ENCODE measurements around the gene GALNT14. TPM values are rescaled to one million over a fixed set of nuclear protein-coding genes. Genes with fewer than 3 reads are reported as not detected.

Gene GALNT14
- total and polyA plus RNA-seq, 2 donors (not counting 1 experiment from before 2014, with no cell fraction given): 3.1 to 6.2 TPM

DNA sequence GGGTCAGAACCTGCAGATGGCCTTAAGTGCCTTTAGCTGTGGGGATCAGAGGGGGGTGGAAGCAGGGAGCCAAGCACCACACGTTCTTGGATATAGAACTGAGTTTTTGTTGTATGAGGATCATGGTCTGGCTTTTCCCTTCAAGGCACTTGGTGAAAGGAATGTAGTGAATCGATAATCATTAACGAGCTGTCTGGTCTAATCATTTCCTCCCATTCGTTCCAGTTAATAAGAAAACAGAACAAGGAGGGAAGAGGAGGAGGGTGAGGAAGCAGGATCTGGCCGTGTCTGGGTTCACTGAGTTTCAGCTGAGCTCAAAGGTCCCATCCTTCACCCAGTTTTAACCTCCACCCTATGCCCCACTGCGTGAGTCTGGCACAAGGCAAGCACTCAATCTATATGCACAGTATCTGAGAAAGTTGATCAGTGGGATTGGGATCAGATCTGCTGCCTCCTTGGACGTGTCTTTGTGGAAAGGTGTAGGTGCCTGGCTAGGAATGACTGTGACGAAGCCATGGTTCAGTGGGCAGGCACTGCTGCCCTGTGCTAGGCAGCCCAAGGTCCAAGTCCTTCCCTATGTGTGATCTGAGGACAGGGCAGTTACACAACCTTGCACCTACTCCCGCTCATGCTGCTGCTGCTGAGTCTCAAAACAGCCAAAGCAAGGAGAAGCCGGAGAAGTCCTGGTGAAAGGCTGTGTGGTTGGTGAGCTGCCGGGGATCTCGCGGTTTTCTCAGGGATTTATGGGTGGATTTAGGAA is 54.8 kb downstream of the GALNT14 start:
- Histone ChIP-seq H2AFZ (ENCODE audit: insufficient read depth, low read depth, low read length, poor library complexity, severe bottlenecking) (no peak overlapping the region), H3K4me1 (ENCODE audit: control insufficient read depth in 2 of 2, insufficient read depth in 2 of 2, low read length in 2 of 2) (no peaks in the 10 kb centered on the region), H3K27me3 (replicated peaks in 1 of 4; ENCODE audit: control extremely low read depth in 1 of 4, control insufficient read depth in 3 of 4, insufficient read depth in 4 of 4, low read length in 3 of 4) (no peaks in the 10 kb centered on the region), H3K4me2 (replicated peaks; ENCODE audit: low read depth, low read length, poor library complexity, severe bottlenecking) (no peak overlapping the region), H3K9me3 (ENCODE audit: control extremely low read depth in 1 of 3, control insufficient read depth in 2 of 3, insufficient read depth in 1 of 3, low read length in 2 of 3) (no peaks in the 10 kb centered on the region), H4K20me1 (ENCODE audit: control insufficient read depth, insufficient read depth, low read length, poor library complexity, severe bottlenecking) (no peaks in the 10 kb centered on the region), H3K4me3 (ENCODE audit: control extremely low read depth in 1 of 5, extremely low read depth in 1 of 5, insufficient read depth in 1 of 5, low read depth in 2 of 5, low read length in 4 of 5) (no peak overlapping the region), H3K9ac (ENCODE audit: low read length) (no peak overlapping the region), H3K79me2 (ENCODE audit: control insufficient read depth, insufficient read depth, low read length) (no peaks in the 10 kb centered on the region), H3K36me3 (replicated peaks in 1 of 2; ENCODE audit: control extremely low read depth in 1 of 2, control insufficient read depth in 1 of 2, extremely low read depth in 1 of 2, insufficient read depth in 2 of 2, low read length in 1 of 2) (no peaks in the 10 kb centered on the region), H3K27ac (ENCODE audit: low read length in 2 of 2) (no peak overlapping the region)
- no peak for DNase-seq
- intact Hi-C loops (cut with micrococcal nuclease): no loop called here
- Mint-ChIP-seq H3K4me3 (no peak overlapping the region), H3K27me3 (no peaks in the 10 kb centered on the region), H3K4me1 (no peaks in the 10 kb centered on the region), H3K27ac (no peak overlapping the region), H3K9me3 (ENCODE audit: insufficient read depth) (no peaks in the 10 kb centered on the region)
- POLR2A ChIA-PET: no interaction called here
- ATAC-seq (ENCODE audit: low read depth): no peak
- WGBS (ENCODE audit: insufficient coverage): 96% methylated on average over 5 of the region's 13 CpGs
- TF ChIP-seq, protein P1, sequence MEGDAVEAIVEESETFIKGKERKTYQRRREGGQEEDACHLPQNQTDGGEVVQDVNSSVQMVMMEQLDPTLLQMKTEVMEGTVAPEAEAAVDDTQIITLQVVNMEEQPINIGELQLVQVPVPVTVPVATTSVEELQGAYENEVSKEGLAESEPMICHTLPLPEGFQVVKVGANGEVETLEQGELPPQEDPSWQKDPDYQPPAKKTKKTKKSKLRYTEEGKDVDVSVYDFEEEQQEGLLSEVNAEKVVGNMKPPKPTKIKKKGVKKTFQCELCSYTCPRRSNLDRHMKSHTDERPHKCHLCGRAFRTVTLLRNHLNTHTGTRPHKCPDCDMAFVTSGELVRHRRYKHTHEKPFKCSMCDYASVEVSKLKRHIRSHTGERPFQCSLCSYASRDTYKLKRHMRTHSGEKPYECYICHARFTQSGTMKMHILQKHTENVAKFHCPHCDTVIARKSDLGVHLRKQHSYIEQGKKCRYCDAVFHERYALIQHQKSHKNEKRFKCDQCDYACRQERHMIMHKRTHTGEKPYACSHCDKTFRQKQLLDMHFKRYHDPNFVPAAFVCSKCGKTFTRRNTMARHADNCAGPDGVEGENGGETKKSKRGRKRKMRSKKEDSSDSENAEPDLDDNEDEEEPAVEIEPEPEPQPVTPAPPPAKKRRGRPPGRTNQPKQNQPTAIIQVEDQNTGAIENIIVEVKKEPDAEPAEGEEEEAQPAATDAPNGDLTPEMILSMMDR (IDR thresholded peaks at IDR 0.05): no peak
- TF ChIP-seq EZH2 (IDR thresholded peaks at IDR 0.05; ENCODE audit: borderline replicate concordance, insufficient read depth, low read depth, low read length, poor library complexity, severe bottlenecking): no peak
- CTCF ChIA-PET: no interaction called here

DNA sequence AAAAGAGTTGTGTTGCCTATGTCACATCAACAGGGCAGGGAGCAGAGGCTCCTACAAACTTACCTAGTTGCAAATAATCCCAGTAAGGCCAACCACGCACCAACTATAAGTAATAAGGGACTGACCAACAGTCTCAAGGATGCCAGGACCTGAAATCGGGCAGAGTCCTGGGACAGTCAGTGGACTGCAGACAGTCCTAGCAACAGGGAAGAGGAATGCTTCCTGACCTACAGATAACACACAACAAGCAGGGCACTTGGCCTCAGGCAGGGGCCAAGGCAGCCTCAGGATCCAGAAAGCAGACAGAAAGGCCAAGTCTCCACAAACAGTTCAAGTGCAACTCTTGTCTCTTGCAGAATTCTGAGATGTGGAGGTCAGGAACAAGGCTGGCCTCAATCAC is 56.2 kb downstream of the GALNT14 start:
- H3K4me2 ChIP-seq (replicated peaks; ENCODE audit: low read depth, low read length, poor library complexity, severe bottlenecking): no peak overlapping the region
- H3K79me2 ChIP-seq (ENCODE audit: control insufficient read depth, insufficient read depth, low read length): no peaks in the 10 kb centered on the region
- H2AFZ ChIP-seq (ENCODE audit: insufficient read depth, low read depth, low read length, poor library complexity, severe bottlenecking): no peak overlapping the region
- H3K27ac ChIP-seq (ENCODE audit: low read length in 2 of 2): no peak overlapping the region
- Mint-ChIP-seq H3K4me3 (no peak overlapping the region), H3K27me3 (no peaks in the 10 kb centered on the region), H3K9me3 (ENCODE audit: insufficient read depth) (no peaks in the 10 kb centered on the region), H3K4me1 (no peaks in the 10 kb centered on the region), H3K27ac (no peak overlapping the region)
- no peaks in the 10 kb centered on the region for H4K20me1 ChIP-seq (ENCODE audit: control insufficient read depth, insufficient read depth, low read length, poor library complexity, severe bottlenecking)
- WGBS (ENCODE audit: insufficient coverage): 93% methylated on average over 2 of the region's 2 CpGs
- H3K4me1 ChIP-seq (ENCODE audit: control insufficient read depth in 2 of 2, insufficient read depth in 2 of 2, low read length in 2 of 2): no peaks in the 10 kb centered on the region
- ATAC-seq (ENCODE audit: low read depth) (no peak), DNase-seq (no peak)
- TF ChIP-seq, protein P1 (IDR thresholded peaks at IDR 0.05): no peak
- no peak for TF ChIP-seq EZH2 (IDR thresholded peaks at IDR 0.05; ENCODE audit: borderline replicate concordance, insufficient read depth, low read depth, low read length, poor library complexity, severe bottlenecking)
- no peak overlapping the region for H3K9ac ChIP-seq (ENCODE audit: low read length)
- no peak overlapping the region for H3K4me3 ChIP-seq (ENCODE audit: control extremely low read depth in 1 of 5, extremely low read depth in 1 of 5, insufficient read depth in 1 of 5, low read depth in 2 of 5, low read length in 4 of 5)
- intact Hi-C loops (cut with micrococcal nuclease): no loop called here
- H3K27me3 ChIP-seq (replicated peaks in 1 of 4; ENCODE audit: control extremely low read depth in 1 of 4, control insufficient read depth in 3 of 4, insufficient read depth in 4 of 4, low read length in 3 of 4): no peaks in the 10 kb centered on the region
- no peaks in the 10 kb centered on the region for H3K9me3 ChIP-seq (ENCODE audit: control extremely low read depth in 1 of 3, control insufficient read depth in 2 of 3, insufficient read depth in 1 of 3, low read length in 2 of 3)
- H3K36me3 ChIP-seq (replicated peaks in 1 of 2; ENCODE audit: control extremely low read depth in 1 of 2, control insufficient read depth in 1 of 2, extremely low read depth in 1 of 2, insufficient read depth in 2 of 2, low read length in 1 of 2): no peaks in the 10 kb centered on the region
- CTCF ChIA-PET: no interaction called here
- POLR2A ChIA-PET: no interaction called here

Measured in B cell (primary cell).